Mammary epithelial cell (primary cell): ENCODE data around the gene GNAZ.

Experiments
- CTCF ChIP-seq, 2 donors: IDR thresholded peaks in 1 of 2; conservative IDR thresholded peaks in 1 of 2; 2 replicates each; pipeline ENCODE4 v1.5.1; 2011 to 2012; ENCODE audit warnings: inconsistent platforms in 2 of 2, low read length in 2 of 2, mild to moderate bottlenecking in 2 of 2, control low read depth in 1 of 2, low read depth in 1 of 2; ENCODE audit not compliant: insufficient read depth in 1 of 2; ENCODE audit errors: extremely low read depth in 1 of 2
- EZH2 ChIP-seq: IDR thresholded peaks from 2 replicates; pipeline ENCODE4 v1.6.1; 2012; ENCODE audit warnings: low read length, inconsistent platforms, borderline replicate concordance

- TF ChIP-seq CTCF (conservative IDR thresholded peaks at IDR 0.05 in 1 of 2, IDR thresholded peaks at IDR 0.05 in 1 of 2; ENCODE audit: extremely low read depth in 1 of 2, insufficient read depth in 1 of 2, low read depth in 1 of 2, low read length in 2 of 2), result no peak
- no peak for TF ChIP-seq EZH2
Measured at GRCh38 chr22:23068096-23068831, 2.1 kb upstream of the GNAZ start.
